SK-N-SH (cell line): ENCODE measurements around the gene SBNO1. TPM values are rescaled to one million over a fixed set of nuclear protein-coding genes. Genes with fewer than 3 reads are reported as not detected.

Experiments used
- CTCF ChIA-PET: fragments of 300-600, 350-600 bp; formaldehyde crosslinking; extraction: SDS; loops from one replicate; lab custom pipeline; 2021; lab: Yijun Ruan, JAX
- POLR2A ChIA-PET: fragments of 350-600 bp; sonication (Branson Sonifier 250); formaldehyde crosslinking; extraction: SDS; loops from one replicate; lab custom pipeline; 2020; ENCODE audit warnings: antibody characterized with exemption, inconsistent platforms; lab: Yijun Ruan, JAX
- DNase-seq: peaks from one replicate; pipeline ENCODE4 v3.0.0; 2012
- H2AFZ ChIP-seq: fragments of 200-600 bp; sonication (generic); 2 replicates; pipeline ENCODE4 v1.8.1; 2016; ENCODE audit warnings: antibody characterized with exemption, mild to moderate bottlenecking, low read depth
- H3F3A ChIP-seq: fragments of 200-600 bp; sonication (generic); replicated peaks from 2 replicates; pipeline ENCODE3; 2016; ENCODE audit warnings: antibody characterized with exemption, mild to moderate bottlenecking; ENCODE audit not compliant: insufficient read depth
- H3K27ac ChIP-seq, 2 experiments: fragments of 200-500 bp in 1 of 2; fragments of 200-600 bp in 1 of 2; sonication (Bioruptor generic) in 1 of 2; sonication (generic), shearing (Covaris generic) in 1 of 2; 2 replicates each; pipeline versions ENCODE4 v1.5.1 to v1.6.1; 2014 to 2016; ENCODE audit warnings: low read depth in 2 of 2, inconsistent platforms in 1 of 2, low read length in 1 of 2, mild to moderate bottlenecking in 1 of 2, mixed read lengths in 1 of 2
- H3K27me3 ChIP-seq: fragments of 200-600 bp; sonication (generic), shearing (Covaris generic); 2 replicates; pipeline ENCODE4 v1.6.1; 2016; ENCODE audit warnings: mixed run types; ENCODE audit not compliant: insufficient read depth
- H3K36me3 ChIP-seq, 2 experiments: fragments of 200-500 bp in 1 of 2; fragments of 200-600 bp in 1 of 2; sonication (Bioruptor generic) in 1 of 2; sonication (generic) in 1 of 2; replicated peaks in 1 of 2; 2 replicates each; pipeline versions ENCODE3 to v1.5.1; 2014 to 2016; ENCODE audit warnings: low read length in 1 of 2, mild to moderate bottlenecking in 1 of 2; ENCODE audit not compliant: insufficient read depth in 2 of 2, control insufficient read depth in 1 of 2
- H3K4me1 ChIP-seq, 2 experiments: fragments of 200-500 bp in 1 of 2; fragments of 200-600 bp in 1 of 2; sonication (Bioruptor generic) in 1 of 2; sonication (generic), shearing (Covaris generic) in 1 of 2; 2 replicates each; pipeline versions ENCODE4 v1.5.1 to v1.6.1; 2014 to 2016; ENCODE audit warnings: low read depth in 1 of 2, low read length in 1 of 2, mixed run types in 1 of 2; ENCODE audit not compliant: insufficient read depth in 2 of 2, control insufficient read depth in 1 of 2
- H3K4me2 ChIP-seq: fragments of 200-600 bp; sonication (generic), shearing (Covaris generic); 2 replicates; pipeline ENCODE4 v1.6.1; 2017; ENCODE audit warnings: mixed run types
- H3K4me3 ChIP-seq, 2 experiments: fragments of 200-500 bp in 1 of 2; fragments of 200-600 bp in 1 of 2; sonication (Bioruptor generic) in 1 of 2; sonication (generic), shearing (Covaris generic) in 1 of 2; 2 replicates each; pipeline versions ENCODE4 v1.5.1 to v1.8.1; 2014 to 2016; ENCODE audit warnings: low read depth in 2 of 2, inconsistent platforms in 1 of 2, low read length in 1 of 2, mild to moderate bottlenecking in 1 of 2, mixed read lengths in 1 of 2, moderate library complexity in 1 of 2
- H3K79me2 ChIP-seq: fragments of 200-600 bp; sonication (generic); 2 replicates; pipeline ENCODE4 v1.8.1; 2017; ENCODE audit warnings: mild to moderate bottlenecking; ENCODE audit not compliant: insufficient read depth
- H3K9ac ChIP-seq: fragments of 200-600 bp; sonication (generic); 2 replicates; pipeline ENCODE4 v1.6.1; 2017; ENCODE audit warnings: mixed run types
- H3K9me2 ChIP-seq: fragments of 200-600 bp; sonication (generic); 2 replicates; pipeline ENCODE4 v1.6.1; 2017; ENCODE audit warnings: mixed run types
- H3K9me3 ChIP-seq: fragments of 200-600 bp; sonication (generic); 2 replicates; pipeline ENCODE4 v1.6.1; 2017; ENCODE audit warnings: mixed run types, mild to moderate bottlenecking, moderate library complexity
- H4K20me1 ChIP-seq: fragments of 200-600 bp; sonication (generic); 2 replicates; pipeline ENCODE4 v1.6.1; 2017; ENCODE audit warnings: mild to moderate bottlenecking, mixed run types; ENCODE audit not compliant: insufficient read depth
- EP300 ChIP-seq, 2 experiments: IDR thresholded peaks; 2 replicates each; pipeline versions ENCODE4 v1.4.0 to v1.6.1; 2012; ENCODE audit warnings: borderline replicate concordance in 1 of 2, low read depth in 1 of 2, low read length in 1 of 2
- EZH2phosphoT487 ChIP-seq: fragments of 200-600 bp; sonication (generic); IDR thresholded peaks from 2 replicates; pipeline ENCODE4 v1.6.1; 2017; ENCODE audit warnings: low read depth, mixed run types, mild to moderate bottlenecking, antibody characterized with exemption, moderate library complexity, borderline replicate concordance
- FOXJ3 ChIP-seq: sonication (generic); formaldehyde crosslinking; IDR thresholded peaks from 2 replicates; pipeline ENCODE4 v1.5.1; 2020; ENCODE audit warnings: mild to moderate bottlenecking, missing genetic modification reagents
- GABPA ChIP-seq: IDR thresholded peaks from 2 replicates; pipeline ENCODE4 v1.4.0; 2012; ENCODE audit warnings: low read depth, mild to moderate bottlenecking
- MAX ChIP-seq: IDR thresholded peaks from 2 replicates; pipeline ENCODE4 v1.4.0; 2012; ENCODE audit warnings: low read depth
- NRF1 ChIP-seq: IDR thresholded peaks from 2 replicates; pipeline ENCODE4 v1.6.1; 2012; ENCODE audit warnings: low read depth, mild to moderate bottlenecking, low read length
- PBX3 ChIP-seq: IDR thresholded peaks from 2 replicates; pipeline ENCODE4; 2012
- RAD21 ChIP-seq: IDR thresholded peaks from 2 replicates; pipeline ENCODE4 v1.6.1; 2012; ENCODE audit warnings: mild to moderate bottlenecking, low read length
- RCOR1 ChIP-seq: fragments of 150-350 bp; IDR thresholded peaks from 2 replicates; pipeline ENCODE4 v1.6.1; 2017; ENCODE audit warnings: antibody characterized with exemption, low read length
- RFX5 ChIP-seq: IDR thresholded peaks from 2 replicates; pipeline ENCODE4 v1.6.1; 2012; ENCODE audit warnings: mild to moderate bottlenecking, improper control_type of control experiment, low read length
- YY1 ChIP-seq: IDR thresholded peaks from 2 replicates; pipeline ENCODE4 v1.4.0; 2012; ENCODE audit warnings: low read depth, mild to moderate bottlenecking
- WGBS: methylation state at CpG from one replicate; pipeline ENCODE4 v1.1.6; 2017; ENCODE audit warnings: low lambda C conversion rate; 5-methylcytosine and 5-hydroxymethylcytosine counted together
- polyA plus RNA-seq, 3 experiments: library from polyadenylated mRNA; depleted of rRNA; stranded (reverse); fragments of >200 nt; gene quantifications; 2 replicates each; pipeline ENCODE4 v1.2.3, GENCODE V29; 2012
- TF ChIP-seq, protein P1 (sequence below): fragments of 150-350 bp; IDR thresholded peaks from 2 replicates; pipeline ENCODE4 v1.6.1; 2016; ENCODE audit warnings: mild to moderate bottlenecking, low read depth, low read length
- TF ChIP-seq, protein P2 (sequence below): IDR thresholded peaks from 2 replicates; pipeline ENCODE4 v1.6.1; 2012; ENCODE audit warnings: mild to moderate bottlenecking, low read depth, low read length, moderate library complexity
- TF ChIP-seq, protein P3 (sequence below): fragments of 200-600 bp; sonication (generic); IDR thresholded peaks from 2 replicates; pipeline ENCODE4 v1.6.1; 2017; ENCODE audit warnings: antibody characterized with exemption, mild to moderate bottlenecking, moderate library complexity

Gene SBNO1
- polyA plus RNA-seq, 1 of the 3 experiments (the other 2 are of a cell fraction): 4.5 TPM

GRCh38 chr12:123261196-123261595, 103.5 kb downstream of the SBNO1 start:
- DNase-seq: no peak
- H3K9ac ChIP-seq: no peak overlapping the region
- no peak overlapping the region for H3K4me2 ChIP-seq
- CTCF ChIA-PET: interaction anchor here (0.7 to 1.4 kb wide), 3 partner anchors 23 to 36 kb away, joined by 3 to 4 read pairs (median 3); partner anchors contain the start of gene MPHOSPH9
- peaks cover 64 to 73% of the 10 kb centered on the region in 2 experiments for H3K36me3 ChIP-seq
- 93% methylated on average over 4 of the region's 4 CpGs for WGBS
- no peaks in the 10 kb centered on the region for H3K9me3 ChIP-seq
- peaks cover 86% of the 10 kb centered on the region for H3K79me2 ChIP-seq
- peaks cover 0 to 4% of the 10 kb centered on the region in 2 experiments; a peak in 1 of 4 replicates for H3K4me1 ChIP-seq
- H3K4me3 ChIP-seq: no peak overlapping the region
- TF ChIP-seq, protein P1, sequence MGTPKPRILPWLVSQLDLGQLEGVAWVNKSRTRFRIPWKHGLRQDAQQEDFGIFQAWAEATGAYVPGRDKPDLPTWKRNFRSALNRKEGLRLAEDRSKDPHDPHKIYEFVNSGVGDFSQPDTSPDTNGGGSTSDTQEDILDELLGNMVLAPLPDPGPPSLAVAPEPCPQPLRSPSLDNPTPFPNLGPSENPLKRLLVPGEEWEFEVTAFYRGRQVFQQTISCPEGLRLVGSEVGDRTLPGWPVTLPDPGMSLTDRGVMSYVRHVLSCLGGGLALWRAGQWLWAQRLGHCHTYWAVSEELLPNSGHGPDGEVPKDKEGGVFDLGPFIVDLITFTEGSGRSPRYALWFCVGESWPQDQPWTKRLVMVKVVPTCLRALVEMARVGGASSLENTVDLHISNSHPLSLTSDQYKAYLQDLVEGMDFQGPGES: no peak
- TF ChIP-seq RFX5: no peak
- TF ChIP-seq YY1: no peak
- TF ChIP-seq FOXJ3 (CRISPR knock-in tag): no peak
- no peak for TF ChIP-seq GABPA
- TF ChIP-seq, protein P2, sequence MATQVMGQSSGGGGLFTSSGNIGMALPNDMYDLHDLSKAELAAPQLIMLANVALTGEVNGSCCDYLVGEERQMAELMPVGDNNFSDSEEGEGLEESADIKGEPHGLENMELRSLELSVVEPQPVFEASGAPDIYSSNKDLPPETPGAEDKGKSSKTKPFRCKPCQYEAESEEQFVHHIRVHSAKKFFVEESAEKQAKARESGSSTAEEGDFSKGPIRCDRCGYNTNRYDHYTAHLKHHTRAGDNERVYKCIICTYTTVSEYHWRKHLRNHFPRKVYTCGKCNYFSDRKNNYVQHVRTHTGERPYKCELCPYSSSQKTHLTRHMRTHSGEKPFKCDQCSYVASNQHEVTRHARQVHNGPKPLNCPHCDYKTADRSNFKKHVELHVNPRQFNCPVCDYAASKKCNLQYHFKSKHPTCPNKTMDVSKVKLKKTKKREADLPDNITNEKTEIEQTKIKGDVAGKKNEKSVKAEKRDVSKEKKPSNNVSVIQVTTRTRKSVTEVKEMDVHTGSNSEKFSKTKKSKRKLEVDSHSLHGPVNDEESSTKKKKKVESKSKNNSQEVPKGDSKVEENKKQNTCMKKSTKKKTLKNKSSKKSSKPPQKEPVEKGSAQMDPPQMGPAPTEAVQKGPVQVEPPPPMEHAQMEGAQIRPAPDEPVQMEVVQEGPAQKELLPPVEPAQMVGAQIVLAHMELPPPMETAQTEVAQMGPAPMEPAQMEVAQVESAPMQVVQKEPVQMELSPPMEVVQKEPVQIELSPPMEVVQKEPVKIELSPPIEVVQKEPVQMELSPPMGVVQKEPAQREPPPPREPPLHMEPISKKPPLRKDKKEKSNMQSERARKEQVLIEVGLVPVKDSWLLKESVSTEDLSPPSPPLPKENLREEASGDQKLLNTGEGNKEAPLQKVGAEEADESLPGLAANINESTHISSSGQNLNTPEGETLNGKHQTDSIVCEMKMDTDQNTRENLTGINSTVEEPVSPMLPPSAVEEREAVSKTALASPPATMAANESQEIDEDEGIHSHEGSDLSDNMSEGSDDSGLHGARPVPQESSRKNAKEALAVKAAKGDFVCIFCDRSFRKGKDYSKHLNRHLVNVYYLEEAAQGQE: no peak
- no peak for TF ChIP-seq RAD21
- no peak for TF ChIP-seq RCOR1
- no peak for TF ChIP-seq MAX
- TF ChIP-seq EZH2phosphoT487: no peak
- TF ChIP-seq NRF1: no peak
- TF ChIP-seq, protein P3, sequence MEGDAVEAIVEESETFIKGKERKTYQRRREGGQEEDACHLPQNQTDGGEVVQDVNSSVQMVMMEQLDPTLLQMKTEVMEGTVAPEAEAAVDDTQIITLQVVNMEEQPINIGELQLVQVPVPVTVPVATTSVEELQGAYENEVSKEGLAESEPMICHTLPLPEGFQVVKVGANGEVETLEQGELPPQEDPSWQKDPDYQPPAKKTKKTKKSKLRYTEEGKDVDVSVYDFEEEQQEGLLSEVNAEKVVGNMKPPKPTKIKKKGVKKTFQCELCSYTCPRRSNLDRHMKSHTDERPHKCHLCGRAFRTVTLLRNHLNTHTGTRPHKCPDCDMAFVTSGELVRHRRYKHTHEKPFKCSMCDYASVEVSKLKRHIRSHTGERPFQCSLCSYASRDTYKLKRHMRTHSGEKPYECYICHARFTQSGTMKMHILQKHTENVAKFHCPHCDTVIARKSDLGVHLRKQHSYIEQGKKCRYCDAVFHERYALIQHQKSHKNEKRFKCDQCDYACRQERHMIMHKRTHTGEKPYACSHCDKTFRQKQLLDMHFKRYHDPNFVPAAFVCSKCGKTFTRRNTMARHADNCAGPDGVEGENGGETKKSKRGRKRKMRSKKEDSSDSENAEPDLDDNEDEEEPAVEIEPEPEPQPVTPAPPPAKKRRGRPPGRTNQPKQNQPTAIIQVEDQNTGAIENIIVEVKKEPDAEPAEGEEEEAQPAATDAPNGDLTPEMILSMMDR: no peak
- no peak for TF ChIP-seq PBX3
- no peak for TF ChIP-seq EP300 (IDR thresholded peaks at IDR 0.05; ENCODE audit: borderline replicate concordance in 1 of 2, low read depth in 1 of 2, low read length in 1 of 2)
- no peaks in the 10 kb centered on the region for H3K27me3 ChIP-seq
- H4K20me1 ChIP-seq: peaks cover 23% of the 10 kb centered on the region
- no peaks in the 10 kb centered on the region for H3K9me2 ChIP-seq
- H2AFZ ChIP-seq: no peak overlapping the region
- H3F3A ChIP-seq: peaks cover 34% of the 10 kb centered on the region
- H3K27ac ChIP-seq: no peak overlapping the region
- POLR2A ChIA-PET: no interaction called here
